Measurements from ENCODE around the gene CACNA2D3.

- TF ChIP-seq, protein P1, sequence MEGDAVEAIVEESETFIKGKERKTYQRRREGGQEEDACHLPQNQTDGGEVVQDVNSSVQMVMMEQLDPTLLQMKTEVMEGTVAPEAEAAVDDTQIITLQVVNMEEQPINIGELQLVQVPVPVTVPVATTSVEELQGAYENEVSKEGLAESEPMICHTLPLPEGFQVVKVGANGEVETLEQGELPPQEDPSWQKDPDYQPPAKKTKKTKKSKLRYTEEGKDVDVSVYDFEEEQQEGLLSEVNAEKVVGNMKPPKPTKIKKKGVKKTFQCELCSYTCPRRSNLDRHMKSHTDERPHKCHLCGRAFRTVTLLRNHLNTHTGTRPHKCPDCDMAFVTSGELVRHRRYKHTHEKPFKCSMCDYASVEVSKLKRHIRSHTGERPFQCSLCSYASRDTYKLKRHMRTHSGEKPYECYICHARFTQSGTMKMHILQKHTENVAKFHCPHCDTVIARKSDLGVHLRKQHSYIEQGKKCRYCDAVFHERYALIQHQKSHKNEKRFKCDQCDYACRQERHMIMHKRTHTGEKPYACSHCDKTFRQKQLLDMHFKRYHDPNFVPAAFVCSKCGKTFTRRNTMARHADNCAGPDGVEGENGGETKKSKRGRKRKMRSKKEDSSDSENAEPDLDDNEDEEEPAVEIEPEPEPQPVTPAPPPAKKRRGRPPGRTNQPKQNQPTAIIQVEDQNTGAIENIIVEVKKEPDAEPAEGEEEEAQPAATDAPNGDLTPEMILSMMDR (IDR thresholded peaks at IDR 0.05), result no peak
- TF ChIP-seq POLR2A (IDR thresholded peaks at IDR 0.05), result no peak
Measured at GRCh38 chr3:55090746-55091145, 968.4 kb downstream of the CACNA2D3 start.

Measured in tibial nerve (tissue), 3 donors.